Measurements from ENCODE around the gene MAGIX.

MAGIX gene

DNA sequence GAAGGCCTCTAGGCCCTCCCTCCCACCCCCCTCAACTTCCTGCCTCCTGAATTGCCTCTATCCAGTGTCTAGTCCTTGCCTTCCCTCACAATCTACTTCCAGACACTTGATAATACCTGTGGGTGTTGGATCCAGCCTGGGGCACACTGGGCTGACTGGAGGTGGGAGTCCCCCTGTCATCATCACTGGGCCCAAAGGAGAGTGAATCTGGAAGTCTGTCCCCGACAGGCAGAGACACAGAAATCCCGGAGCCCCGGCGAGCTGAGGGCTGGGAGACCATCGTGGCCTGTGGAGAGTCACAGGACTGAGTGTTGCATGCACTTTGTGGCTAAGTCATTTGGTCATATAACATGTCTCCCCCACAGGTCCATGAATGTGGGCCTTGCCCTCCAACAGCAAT lies 45.8 kb downstream of the MAGIX start:
- no peak for DNase-seq (ENCODE audit: low read depth)
- no peak overlapping the region for H3K4me3 ChIP-seq (ENCODE audit: low read length)
- TF ChIP-seq, protein P1, sequence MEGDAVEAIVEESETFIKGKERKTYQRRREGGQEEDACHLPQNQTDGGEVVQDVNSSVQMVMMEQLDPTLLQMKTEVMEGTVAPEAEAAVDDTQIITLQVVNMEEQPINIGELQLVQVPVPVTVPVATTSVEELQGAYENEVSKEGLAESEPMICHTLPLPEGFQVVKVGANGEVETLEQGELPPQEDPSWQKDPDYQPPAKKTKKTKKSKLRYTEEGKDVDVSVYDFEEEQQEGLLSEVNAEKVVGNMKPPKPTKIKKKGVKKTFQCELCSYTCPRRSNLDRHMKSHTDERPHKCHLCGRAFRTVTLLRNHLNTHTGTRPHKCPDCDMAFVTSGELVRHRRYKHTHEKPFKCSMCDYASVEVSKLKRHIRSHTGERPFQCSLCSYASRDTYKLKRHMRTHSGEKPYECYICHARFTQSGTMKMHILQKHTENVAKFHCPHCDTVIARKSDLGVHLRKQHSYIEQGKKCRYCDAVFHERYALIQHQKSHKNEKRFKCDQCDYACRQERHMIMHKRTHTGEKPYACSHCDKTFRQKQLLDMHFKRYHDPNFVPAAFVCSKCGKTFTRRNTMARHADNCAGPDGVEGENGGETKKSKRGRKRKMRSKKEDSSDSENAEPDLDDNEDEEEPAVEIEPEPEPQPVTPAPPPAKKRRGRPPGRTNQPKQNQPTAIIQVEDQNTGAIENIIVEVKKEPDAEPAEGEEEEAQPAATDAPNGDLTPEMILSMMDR (conservative IDR thresholded peaks at IDR 0.05; ENCODE audit: low read depth, low read length): no peak

DNA sequence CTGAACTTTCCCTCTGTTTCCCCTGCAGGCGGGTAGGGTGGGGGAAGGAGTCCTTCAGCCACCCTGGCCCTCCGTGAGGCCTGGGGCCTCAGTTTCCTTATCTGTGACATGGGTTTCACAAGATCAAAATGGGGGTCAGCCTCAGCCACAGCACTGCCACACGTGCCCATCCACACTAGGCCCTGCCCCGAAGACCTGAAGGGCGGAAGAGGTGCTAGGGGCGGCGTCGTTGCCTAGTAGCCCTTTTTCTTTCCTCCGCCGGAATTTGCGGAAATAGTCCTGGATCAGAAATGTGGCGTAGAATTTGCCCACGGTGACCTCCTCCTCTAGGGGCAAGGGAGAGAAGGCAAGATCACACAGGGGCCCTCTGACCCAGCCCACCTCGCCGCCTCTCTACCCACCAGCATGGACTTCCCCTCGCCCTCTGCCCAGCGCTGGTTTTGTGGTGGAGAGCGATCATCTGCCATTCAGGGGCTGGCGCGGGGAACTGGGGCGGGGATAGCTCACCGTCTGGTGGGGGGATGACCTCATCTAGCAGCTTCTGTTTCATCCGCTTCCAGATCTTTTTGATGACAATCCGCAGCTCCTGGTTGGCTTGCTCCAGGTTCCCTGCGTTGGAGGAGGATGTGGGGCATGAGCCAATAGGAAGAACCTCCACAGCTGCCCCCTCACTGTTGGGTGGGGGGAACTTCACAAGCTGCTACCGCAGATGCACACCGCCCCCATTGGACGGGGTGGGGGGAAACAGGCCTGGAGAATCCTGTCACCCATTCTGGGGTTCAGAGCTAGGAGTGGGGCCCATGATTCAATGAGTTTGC lies 47.1 kb downstream of the MAGIX start:
- H3K4me3 ChIP-seq (ENCODE audit: low read length): no peak overlapping the region
- TF ChIP-seq, protein P1 (conservative IDR thresholded peaks at IDR 0.05; ENCODE audit: low read depth, low read length): no peak
- no peak for DNase-seq (ENCODE audit: low read depth)

DNA sequence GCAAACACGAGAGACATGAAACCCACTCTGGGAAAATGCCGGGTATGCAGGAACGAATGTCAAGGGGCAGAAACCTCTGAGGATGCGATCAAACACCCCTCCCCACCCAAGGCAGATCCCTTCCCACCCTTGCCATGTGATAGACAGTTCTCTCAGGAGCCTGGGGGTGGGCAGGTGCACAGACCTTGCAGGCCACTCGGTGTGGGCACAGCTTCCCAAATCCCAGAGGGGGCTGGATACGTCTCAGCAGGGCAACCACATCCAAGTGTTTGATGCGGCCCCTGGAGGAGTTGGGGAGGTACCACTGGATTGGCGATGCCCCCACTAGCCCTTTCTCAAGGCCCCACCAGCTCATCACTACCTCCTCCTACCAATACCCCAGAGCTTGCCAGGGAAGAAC lies 47.8 kb downstream of the MAGIX start:
- H3K4me3 ChIP-seq (ENCODE audit: low read length): no peak overlapping the region
- TF ChIP-seq, protein P1 (conservative IDR thresholded peaks at IDR 0.05; ENCODE audit: low read depth, low read length): no peak
- DNase-seq (ENCODE audit: low read depth): no peak

DNA sequence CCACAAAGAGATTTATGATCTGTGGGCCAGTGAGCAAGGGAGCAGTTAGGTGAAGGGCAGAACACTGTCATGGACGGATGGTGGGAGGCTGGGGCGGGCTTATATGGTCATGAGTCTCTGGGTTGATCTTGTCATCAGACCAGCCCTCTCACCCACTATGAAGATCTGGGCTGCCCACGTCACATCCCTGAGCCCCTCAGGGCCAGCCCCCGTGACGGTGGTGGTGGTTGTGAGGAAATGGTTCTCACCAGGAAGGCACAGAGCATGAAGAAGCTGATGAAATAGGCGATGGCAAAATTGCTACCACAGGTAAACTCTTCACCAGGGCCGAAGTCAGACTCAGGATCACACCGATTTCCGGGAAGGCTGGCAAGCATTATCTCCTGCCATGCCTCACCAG lies 48.5 kb downstream of the MAGIX start:
- no peak for DNase-seq (ENCODE audit: low read depth)
- no peak overlapping the region for H3K4me3 ChIP-seq (ENCODE audit: low read length)
- TF ChIP-seq, protein P1 (conservative IDR thresholded peaks at IDR 0.05; ENCODE audit: low read depth, low read length): no peak

DNA sequence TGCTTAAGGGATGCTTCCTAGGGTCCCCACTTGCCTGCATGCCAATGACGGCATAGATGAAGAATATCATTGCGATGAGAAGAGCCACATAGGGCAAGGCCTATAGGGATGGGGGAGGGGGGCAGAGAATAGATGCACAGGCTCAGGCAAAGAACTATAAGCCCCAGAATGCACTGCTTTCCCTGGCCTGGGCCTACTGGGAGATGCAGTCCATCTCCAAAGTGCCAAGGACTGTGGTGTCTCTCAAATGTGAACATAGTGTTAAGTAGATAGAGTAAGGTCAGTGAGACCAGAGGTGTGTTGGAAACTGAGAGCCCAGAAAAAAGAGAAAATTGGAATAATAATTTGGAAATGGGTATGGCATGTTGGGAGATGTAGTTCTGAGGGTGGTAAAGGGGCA lies 49.7 kb downstream of the MAGIX start:
- DNase-seq (ENCODE audit: low read depth): no peak
- H3K4me3 ChIP-seq (ENCODE audit: low read length): no peak overlapping the region
- TF ChIP-seq, protein P1 (conservative IDR thresholded peaks at IDR 0.05; ENCODE audit: low read depth, low read length): no peak

DNA sequence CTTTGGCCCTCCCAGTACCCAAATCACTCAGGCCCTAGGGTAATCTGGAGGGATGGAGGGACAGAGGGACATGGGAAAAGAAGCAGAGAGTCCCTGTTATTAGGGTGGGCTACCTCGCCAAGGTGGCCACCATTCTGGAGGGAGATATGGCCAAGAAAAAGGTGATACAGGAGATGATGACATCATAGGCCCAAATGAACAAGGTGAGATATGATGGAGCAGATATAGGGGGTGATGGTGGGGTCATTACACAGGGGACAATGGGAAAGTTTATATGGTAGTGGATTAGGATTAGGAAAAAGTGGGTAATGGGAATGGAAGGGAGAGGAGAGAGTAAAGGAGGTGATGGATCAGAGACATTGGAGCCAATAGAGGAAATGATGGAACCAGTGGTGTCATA lies 50.3 kb downstream of the MAGIX start:
- TF ChIP-seq, protein P1 (conservative IDR thresholded peaks at IDR 0.05; ENCODE audit: low read depth, low read length): no peak

DNA sequence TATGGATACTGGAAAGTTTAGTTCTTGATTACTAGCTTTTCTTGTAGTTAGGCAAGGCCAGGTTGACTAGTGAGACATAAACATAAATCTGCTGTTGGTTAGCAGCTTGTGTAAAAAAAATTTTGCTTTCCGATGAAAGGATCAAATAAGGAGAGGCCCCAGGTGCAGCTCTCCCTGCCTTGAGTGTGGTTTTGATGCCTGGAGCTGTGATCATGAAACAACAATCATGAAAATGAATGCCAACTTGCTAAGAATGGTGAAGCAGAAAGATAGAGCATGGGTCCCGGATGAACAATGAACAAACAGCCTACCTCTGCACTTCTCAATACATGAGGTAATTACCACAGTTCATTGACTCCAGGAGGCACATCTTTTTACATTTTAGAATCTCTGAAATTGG lies 51.9 kb downstream of the MAGIX start:
- TF ChIP-seq, protein P1 (conservative IDR thresholded peaks at IDR 0.05; ENCODE audit: low read depth, low read length): no peak
- no peak overlapping the region for H3K4me3 ChIP-seq (ENCODE audit: low read length)
- DNase-seq (ENCODE audit: low read depth): no peak

More for the DNA sequence above, 50.3 kb downstream of the MAGIX start:
- no peak for DNase-seq (ENCODE audit: low read depth)
- no peak overlapping the region for H3K4me3 ChIP-seq (ENCODE audit: low read length)

Data from retinal pigment epithelial cell (primary cell).